GM18507 (cell line): ENCODE results near the gene CCDC3.
"Not testable (repeated sequence)": the region's sequence is repeated elsewhere in the genome, so short reads cannot be mapped to it uniquely, and the experiment has no call there.

Source experiments
- DNase-seq: peaks from one replicate; pipeline ENCODE4 v3.0.0; 2011; ENCODE audit warnings: low read depth; ENCODE audit not compliant: insufficient read length; ENCODE audit errors: extremely low spot score
- FAIRE-seq: peaks from 2 replicates; lab custom pipeline; 2011; peaks lifted over from hg19 to GRCh38; lab: Jason Lieb, UNC

The CCDC3 gene

GRCh38 chr10:13003004-13003403, 1.5 kb upstream of the CCDC3 start:
- no peak for DNase-seq
- no peak for FAIRE-seq

GRCh38 chr10:13001887-13002212, 337 bp upstream of the CCDC3 start:
- no peak for FAIRE-seq
- DNase-seq, result no peak

- FAIRE-seq, result no peak
- no peak for DNase-seq
These were observed 1.1 kb downstream of the CCDC3 start for GRCh38 chr10:13000431-13000830.

DNA sequence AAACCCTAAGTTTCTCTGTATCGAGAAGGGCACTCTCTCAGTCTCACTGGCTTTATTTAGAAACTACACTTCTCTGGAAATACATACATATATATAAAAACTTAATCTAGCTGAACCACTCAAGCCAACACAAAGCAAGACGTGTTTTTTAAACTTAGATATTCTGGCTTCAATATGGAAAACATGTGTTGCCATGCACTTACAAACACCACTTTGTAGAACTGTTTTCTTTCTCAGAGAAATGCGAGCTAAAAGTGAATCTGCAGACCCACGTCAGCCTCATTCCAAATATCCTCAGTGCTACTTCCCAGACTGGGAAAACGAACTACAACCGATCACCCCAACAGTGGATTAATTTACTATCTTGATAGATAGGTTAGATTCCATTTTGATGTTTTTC, 1.7 kb downstream of the CCDC3 start:
- no peak for FAIRE-seq

DNA sequence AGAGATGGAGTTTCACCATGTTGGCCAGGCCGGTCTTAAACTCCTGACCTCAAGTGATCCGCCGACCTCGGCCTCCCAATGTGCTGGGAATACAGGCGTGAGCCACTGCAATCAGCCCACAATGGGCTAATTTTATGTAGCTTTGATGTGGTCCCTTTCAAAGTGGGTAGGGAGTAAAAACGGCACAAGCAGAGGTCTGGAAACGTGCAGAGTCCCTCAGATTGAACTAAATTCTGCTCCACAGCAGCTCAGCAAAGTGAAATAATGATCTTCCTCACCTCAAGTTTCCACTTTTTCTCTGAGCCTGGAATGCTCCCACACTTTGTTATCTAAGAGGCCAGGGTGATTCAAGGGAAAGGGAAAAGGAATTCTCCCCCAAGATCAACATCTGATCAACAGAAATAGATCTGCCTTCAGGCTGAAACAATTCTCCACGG, 6.1 kb downstream of the CCDC3 start:
- FAIRE-seq (no peak), DNase-seq (no peak)

More for the DNA sequence above, 1.7 kb downstream of the CCDC3 start:
- no peak for DNase-seq

DNA sequence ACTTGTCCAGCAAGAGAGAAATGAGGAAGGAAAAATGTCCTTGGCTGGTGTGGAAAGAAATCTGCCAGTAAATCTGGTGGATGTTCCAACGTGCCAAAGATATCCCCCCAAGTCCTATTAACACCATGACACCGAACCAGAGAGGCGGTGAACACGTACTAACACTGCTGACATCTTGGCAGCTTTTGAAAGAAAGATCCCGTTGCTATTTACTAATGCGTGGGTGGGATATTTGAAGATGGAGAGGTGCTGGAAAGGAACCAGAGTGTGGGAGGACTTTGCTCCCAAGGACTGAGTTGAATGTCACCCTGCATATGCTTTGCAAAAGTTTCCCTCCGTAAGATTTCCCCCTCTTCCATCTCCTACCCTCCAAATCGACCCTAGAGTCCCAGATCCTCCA, 7.9 kb downstream of the CCDC3 start:
- FAIRE-seq (no peak), DNase-seq (no peak)

DNA sequence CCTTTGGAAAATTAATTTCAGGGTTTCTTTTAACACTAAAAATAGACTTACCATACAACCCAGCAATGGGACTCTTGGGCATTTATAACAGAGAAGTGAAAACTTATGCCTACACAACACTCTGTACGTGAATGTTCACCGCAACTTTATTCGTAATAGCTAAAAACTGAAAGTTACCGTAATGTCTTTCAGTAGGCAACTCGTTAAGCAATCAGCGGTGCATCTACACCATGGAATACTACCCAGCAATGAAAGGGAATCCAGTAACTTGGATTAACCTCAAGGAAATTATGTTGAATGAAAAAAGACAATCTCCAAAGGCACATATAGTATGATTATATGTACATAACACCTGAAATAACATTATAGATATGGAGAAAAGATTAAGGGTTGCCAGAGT, 16.2 kb downstream of the CCDC3 start:
- DNase-seq (no peak), FAIRE-seq (no peak)

GRCh38 chr10:12984165-12984747, 17.3 kb downstream of the CCDC3 start:
- DNase-seq (no peak), FAIRE-seq (no peak)

DNA sequence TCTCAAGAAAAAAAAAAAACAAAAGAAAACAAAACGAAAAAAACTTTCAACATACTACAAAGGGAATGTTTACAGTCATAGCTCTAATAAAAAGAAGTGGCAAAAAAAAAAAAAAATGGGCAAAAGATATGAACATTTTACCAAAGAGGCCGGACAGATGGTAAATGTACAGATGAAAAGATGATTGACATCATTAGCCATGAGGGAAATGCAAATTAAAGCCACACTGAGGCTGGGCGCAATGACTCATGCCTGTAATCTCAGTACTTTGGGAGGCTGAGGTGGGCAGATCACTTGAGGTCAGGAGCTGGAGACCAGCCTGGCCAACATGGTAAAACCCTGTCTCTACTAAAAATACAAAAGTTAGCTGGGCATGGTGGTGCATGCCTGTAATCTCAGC, 17.9 kb downstream of the CCDC3 start:
- not testable (repeated sequence) for DNase-seq, FAIRE-seq

DNA sequence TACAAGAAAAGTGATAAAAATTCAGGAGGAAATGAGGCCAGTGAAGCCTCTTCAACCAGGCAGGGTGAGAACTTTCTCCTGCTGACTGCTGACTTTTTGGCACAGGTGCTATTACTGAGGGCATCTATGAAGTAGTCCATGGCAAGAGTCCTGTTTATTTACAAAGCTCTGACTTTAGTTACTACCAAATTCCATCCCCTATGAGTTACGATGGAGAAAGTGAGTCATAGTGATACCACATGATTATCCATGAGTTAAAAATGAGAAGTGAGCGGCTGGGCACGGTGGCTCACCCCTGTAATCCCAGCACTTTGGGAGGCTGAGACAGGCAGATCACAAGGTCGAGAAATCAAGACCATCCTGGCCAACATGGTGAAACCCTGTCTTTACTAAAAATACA, 19.9 kb downstream of the CCDC3 start:
- no peak for DNase-seq
- no peak for FAIRE-seq

DNA sequence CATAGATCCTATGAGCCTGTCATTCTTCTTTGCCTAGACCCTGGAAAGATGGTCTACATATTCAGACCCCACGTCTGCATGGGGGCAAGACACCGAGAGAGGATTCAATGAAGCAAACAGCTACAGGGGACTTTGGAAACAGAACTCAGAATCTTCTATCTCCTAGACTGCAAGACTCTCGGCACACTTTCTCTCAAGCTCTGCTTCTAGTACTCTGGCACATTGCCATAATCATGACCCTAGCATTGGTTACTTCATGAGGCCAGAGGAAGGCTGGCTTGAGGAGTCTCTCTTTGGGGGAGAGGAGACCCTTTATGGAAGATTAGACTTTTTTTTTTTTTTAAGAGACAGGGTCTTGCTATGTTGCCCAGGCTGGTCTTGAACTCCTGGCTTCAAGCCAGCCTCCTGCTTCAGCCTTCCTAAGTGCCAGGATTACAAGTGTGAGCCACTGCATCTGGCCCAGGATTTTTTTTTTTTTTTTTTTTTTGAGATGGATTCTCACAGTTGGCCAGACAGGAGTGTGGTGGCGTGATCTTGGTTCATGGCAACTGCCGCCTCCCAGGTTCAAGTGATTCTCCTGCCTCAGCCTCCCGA, 20.7 kb downstream of the CCDC3 start:
- DNase-seq (no peak), FAIRE-seq (no peak)

GRCh38 chr10:12980102-12980661, 21.3 kb downstream of the CCDC3 start:
- DNase-seq (no peak), FAIRE-seq (no peak)

- DNase-seq, result no peak
- no peak for FAIRE-seq
These were observed 22.6 kb downstream of the CCDC3 start for GRCh38 chr10:12978891-12979290.

DNA sequence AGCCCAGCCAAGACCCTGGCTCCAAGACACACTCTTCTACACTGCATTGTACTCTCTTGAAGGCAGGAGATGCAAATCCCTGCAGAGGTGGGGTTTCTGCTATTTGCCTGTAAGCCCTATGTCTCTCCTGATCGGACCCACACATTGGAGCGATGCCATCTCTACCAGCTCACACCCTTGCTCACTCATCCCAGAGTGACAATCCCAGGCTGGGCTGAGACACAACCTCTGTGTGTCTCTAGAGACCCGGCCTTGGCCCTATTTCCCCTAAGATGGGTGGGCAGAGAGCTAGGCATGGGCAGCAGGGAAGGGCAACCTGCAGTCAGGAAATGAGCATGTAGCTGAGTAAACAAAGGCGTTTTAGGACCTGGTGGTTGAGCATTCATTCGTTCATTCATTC, 25.6 kb downstream of the CCDC3 start:
- DNase-seq (no peak), FAIRE-seq (no peak)

- no peak for DNase-seq
- FAIRE-seq, result no peak
These were observed 26.2 kb downstream of the CCDC3 start for GRCh38 chr10:12975266-12975665.

DNA sequence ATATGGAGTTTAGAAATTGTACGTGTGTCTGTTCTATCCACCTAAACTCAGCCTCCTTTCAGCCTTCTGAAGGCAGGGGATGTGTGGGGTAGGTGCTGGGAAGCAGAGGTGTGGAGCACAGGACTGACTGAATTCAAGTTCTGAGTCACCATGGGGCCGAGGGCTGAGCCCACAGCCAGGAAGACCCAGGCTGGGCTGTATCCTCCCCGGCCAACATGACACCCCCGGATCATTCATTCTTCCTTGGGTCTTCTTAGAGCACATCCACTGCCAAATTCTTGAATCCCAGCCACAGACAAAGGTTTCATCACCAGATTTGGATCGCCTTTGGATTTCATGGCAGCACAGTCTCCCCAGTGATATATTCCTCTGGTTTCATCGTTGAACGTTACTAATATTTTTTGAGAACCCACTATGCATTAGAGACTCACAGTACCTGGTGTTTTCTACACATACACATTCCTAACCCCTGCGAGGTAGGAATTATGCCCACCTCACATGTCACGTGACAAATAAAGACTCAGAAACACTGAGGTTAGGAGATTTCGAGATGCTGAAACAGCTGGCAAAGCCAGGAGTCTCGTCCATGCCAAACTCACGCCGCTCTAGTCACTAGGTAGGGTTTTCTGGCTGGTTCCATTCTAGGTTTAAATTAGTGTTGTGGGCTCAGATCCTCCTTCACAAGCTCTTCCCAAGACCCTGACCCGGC, 26.9 kb downstream of the CCDC3 start:
- no peak for DNase-seq
- no peak for FAIRE-seq

- FAIRE-seq (no peak), DNase-seq (no peak)
These were observed 27.4 kb downstream of the CCDC3 start for GRCh38 chr10:12974078-12974477.

GRCh38 chr10:12973149-12973718, 28.3 kb downstream of the CCDC3 start:
- no peak for DNase-seq
- no peak for FAIRE-seq

DNA sequence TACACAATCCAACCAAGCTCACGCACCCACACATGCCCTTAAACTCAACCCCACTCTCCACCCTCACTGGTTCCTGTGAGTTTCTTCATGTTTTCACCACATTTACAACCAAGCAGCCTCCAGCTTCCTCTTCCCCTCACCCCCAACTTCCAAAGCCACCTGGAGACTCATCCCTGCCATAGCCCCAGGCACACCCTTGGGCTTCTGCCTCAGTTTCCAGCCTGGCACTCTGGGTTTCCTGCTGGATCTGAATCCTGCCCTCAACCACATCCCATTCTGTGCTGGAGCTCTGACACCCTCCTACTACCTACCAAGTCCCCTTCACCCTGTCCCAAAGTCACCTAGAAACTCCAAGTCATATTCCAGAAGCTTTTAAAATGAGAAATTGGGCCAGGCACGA, 29.4 kb downstream of the CCDC3 start:
- FAIRE-seq (no peak), DNase-seq (no peak)

GRCh38 chr10:12971001-12971788, 30.3 kb downstream of the CCDC3 start:
- no peak for DNase-seq
- FAIRE-seq, result no peak
